PC-3 (cell line): Measurements from ENCODE around the gene SLAMF7. TPM values are rescaled to one million over a fixed set of nuclear protein-coding genes. Genes with fewer than 3 reads are reported as not detected.

Experiments
- ATAC-seq: fragments of 200-7000 bp; cut with Tn5 transposase; 2 replicates; pipeline ENCODE4 v1.9.1; 2020; ENCODE audit warnings: mild to moderate bottlenecking, moderate library complexity
- BruUV-seq: library from RNA; stranded (reverse); fragments of 400-500 nt; replicated peaks from 2 replicates; lab custom pipeline; 2021; lab: Mats Ljungman, UMichigan
- CTCF ChIA-PET: fragments of 300-600 bp; sonication (Branson Sonifier 250); formaldehyde crosslinking; loops from one replicate; lab custom pipeline; 2022; ENCODE audit warnings: antibody characterized with exemption; lab: Charles Lee
- POLR2A ChIA-PET: fragments of 300-600 bp; sonication (Branson Sonifier 250); formaldehyde crosslinking; loops from one replicate; lab custom pipeline; 2022; ENCODE audit warnings: antibody characterized with exemption; ENCODE audit not compliant: unreplicated experiment; lab: Charles Lee
- DNase-seq: peaks from one replicate; pipeline ENCODE4 v3.0.0-alpha.2; 2015
- H2AFZ ChIP-seq: fragments of 300-600 bp; sonication (generic); 2 replicates; pipeline ENCODE4 v1.6.0; 2016; ENCODE audit warnings: antibody characterized with exemption, low read length
- H3F3A ChIP-seq: fragments of 300-600 bp; sonication (generic); one replicate; pipeline ENCODE4 v1.6.0; 2017; ENCODE audit warnings: antibody characterized with exemption, low read length, control low read depth, mild to moderate bottlenecking; ENCODE audit not compliant: unreplicated experiment
- H3K27ac ChIP-seq: fragments of 300-600 bp; sonication (generic); 2 replicates; pipeline ENCODE4 v1.5.1; 2016; ENCODE audit warnings: mild to moderate bottlenecking, low read length
- H3K27me3 ChIP-seq: fragments of 300-600 bp; sonication (generic); 2 replicates; pipeline ENCODE4 v1.6.1; 2016; ENCODE audit warnings: low read length, mixed read lengths
- H3K36me3 ChIP-seq: fragments of 300-600 bp; sonication (generic); 2 replicates; pipeline ENCODE4 v1.6.1; 2016; ENCODE audit warnings: low read depth, mixed run types, low read length, mixed read lengths
- H3K4me1 ChIP-seq: fragments of 300-600 bp; sonication (generic); 2 replicates; pipeline ENCODE4 v1.5.1; 2016; ENCODE audit warnings: low read length; ENCODE audit not compliant: insufficient read depth
- H3K4me2 ChIP-seq: fragments of 300-600 bp; sonication (generic); 2 replicates; pipeline ENCODE4 v1.6.0; 2016; ENCODE audit warnings: low read length
- H3K4me3 ChIP-seq: fragments of 300-600 bp; sonication (generic); 2 replicates; pipeline ENCODE4 v1.5.1; 2016; ENCODE audit warnings: mild to moderate bottlenecking, low read length, mixed read lengths
- H3K79me2 ChIP-seq: fragments of 300-600 bp; sonication (generic); 2 replicates; pipeline ENCODE4 v1.6.1; 2017; ENCODE audit warnings: low read length, mixed read lengths
- H3K9ac ChIP-seq: fragments of 300-600 bp; sonication (generic); 2 replicates; pipeline ENCODE4 v1.6.0; 2016; ENCODE audit warnings: mild to moderate bottlenecking, low read length
- H3K9me2 ChIP-seq: fragments of 300-600 bp; sonication (generic); replicated peaks from 2 replicates; pipeline ENCODE4 v1.6.1; 2016; ENCODE audit warnings: mixed run types, low read length, mixed read lengths
- H3K9me3 ChIP-seq: fragments of 300-600 bp; sonication (generic); 2 replicates; pipeline ENCODE4 v1.6.1; 2016; ENCODE audit warnings: low read length, mixed read lengths
- H4K20me1 ChIP-seq: fragments of 300-600 bp; sonication (generic); 2 replicates; pipeline ENCODE4 v1.6.1; 2016; ENCODE audit warnings: low read length, mixed read lengths
- EZH2 ChIP-seq: fragments of 300-600 bp; sonication (generic); IDR thresholded peaks from one replicate; pipeline ENCODE4 v1.6.1; 2017; ENCODE audit warnings: antibody characterized with exemption, mild to moderate bottlenecking, low read length; ENCODE audit not compliant: unreplicated experiment
- EZH2phosphoT487 ChIP-seq: fragments of 300-600 bp; sonication (generic); IDR thresholded peaks from 2 replicates; pipeline ENCODE4 v1.6.1; 2018; ENCODE audit warnings: mild to moderate bottlenecking, antibody characterized with exemption, low read length, borderline replicate concordance
- intact Hi-C: fragments of 100-400 bp; cut with micrococcal nuclease; formaldehyde crosslinking; loops from 2 replicates; pipeline ENCODE4 v1.9.0; 2023
- total RNA-seq: library from RNA; depleted of rRNA; stranded (reverse); fragments of >200 nt; gene quantifications from 2 replicates; pipeline ENCODE4 v1.2.3, GENCODE V29; 2014; rRNA removed
- TF ChIP-seq, protein P1 (sequence below): fragments of 300-600 bp; sonication (generic); conservative IDR thresholded peaks from 2 replicates; pipeline ENCODE4 v1.5.1; 2017; ENCODE audit warnings: antibody characterized with exemption, low read depth, mild to moderate bottlenecking, low read length

SLAMF7 gene
- total RNA-seq, 1 experiment from 2014 or later, result 0.15 TPM

DNA sequence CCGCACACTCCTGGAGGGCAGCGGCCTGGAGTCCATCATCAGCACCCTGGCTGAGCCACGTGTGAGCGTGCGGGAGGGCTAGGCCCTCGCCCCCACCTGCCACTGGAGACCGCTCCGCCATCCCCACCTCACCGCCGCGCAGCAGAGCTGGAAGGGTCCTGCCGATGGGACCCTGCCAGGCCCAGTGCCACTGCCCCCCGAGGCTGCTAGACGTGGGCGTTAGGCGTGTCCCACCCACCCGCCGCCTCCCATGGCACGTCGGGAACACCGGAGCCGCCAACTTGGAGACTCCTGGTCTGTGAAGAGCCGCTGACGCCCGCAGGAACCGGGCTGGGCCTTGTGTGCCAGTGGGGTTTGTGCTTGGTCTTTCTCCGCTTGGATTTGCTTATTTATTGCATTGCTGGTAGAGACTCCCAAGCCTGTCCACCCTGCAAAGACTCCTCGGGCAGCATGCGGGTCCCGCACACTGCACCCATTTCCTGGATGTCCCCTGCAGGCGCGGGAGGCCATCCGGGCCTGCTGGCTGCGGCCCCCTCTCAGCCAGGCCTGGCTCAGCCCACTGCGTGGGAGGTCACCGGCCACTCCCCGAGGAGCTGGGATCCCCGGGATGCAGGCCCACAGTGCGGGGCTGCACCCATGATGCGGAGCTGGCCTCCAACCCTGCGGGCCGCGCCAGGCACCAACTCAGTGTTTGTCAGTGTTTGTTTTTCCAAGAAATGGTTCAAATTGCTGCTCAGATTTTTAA lies 63.0 kb downstream of the SLAMF7 start:
- ChIA-PET POLR2A (no interaction called here), CTCF (no interaction called here)
- H2AFZ ChIP-seq, result no peak overlapping the region
- intact Hi-C loops, result no loop called here
- no peak overlapping the region for H3K4me3 ChIP-seq
- no peak for ATAC-seq
- no peaks in the 10 kb centered on the region for H3K36me3 ChIP-seq
- no peak overlapping the region for H3K9ac ChIP-seq
- peaks cover 7% of the 10 kb centered on the region for H3K4me1 ChIP-seq
- no peaks in the 10 kb centered on the region for H3K79me2 ChIP-seq
- no peak overlapping the region for H3K4me2 ChIP-seq
- TF ChIP-seq, protein P1, sequence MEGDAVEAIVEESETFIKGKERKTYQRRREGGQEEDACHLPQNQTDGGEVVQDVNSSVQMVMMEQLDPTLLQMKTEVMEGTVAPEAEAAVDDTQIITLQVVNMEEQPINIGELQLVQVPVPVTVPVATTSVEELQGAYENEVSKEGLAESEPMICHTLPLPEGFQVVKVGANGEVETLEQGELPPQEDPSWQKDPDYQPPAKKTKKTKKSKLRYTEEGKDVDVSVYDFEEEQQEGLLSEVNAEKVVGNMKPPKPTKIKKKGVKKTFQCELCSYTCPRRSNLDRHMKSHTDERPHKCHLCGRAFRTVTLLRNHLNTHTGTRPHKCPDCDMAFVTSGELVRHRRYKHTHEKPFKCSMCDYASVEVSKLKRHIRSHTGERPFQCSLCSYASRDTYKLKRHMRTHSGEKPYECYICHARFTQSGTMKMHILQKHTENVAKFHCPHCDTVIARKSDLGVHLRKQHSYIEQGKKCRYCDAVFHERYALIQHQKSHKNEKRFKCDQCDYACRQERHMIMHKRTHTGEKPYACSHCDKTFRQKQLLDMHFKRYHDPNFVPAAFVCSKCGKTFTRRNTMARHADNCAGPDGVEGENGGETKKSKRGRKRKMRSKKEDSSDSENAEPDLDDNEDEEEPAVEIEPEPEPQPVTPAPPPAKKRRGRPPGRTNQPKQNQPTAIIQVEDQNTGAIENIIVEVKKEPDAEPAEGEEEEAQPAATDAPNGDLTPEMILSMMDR, result no peak
- TF ChIP-seq EZH2 (no peak), EZH2phosphoT487 (no peak)
- BruUV-seq, result no TSS peak
- no peak for DNase-seq
- no peak overlapping the region for H3K27ac ChIP-seq
- no peaks in the 10 kb centered on the region for H3K27me3 ChIP-seq
- no peaks in the 10 kb centered on the region for H3K9me2 ChIP-seq
- H3K9me3 ChIP-seq, result peaks cover 11% of the 10 kb centered on the region
- no peaks in the 10 kb centered on the region for H3F3A ChIP-seq
- no peaks in the 10 kb centered on the region for H4K20me1 ChIP-seq

Other genes with a start within 250 kb of the SLAMF7 start
- gene SLAMF6, start 216.0 kb upstream of the SLAMF7 start, total RNA-seq, result not detected in 2 replicates
- gene CD84, start 159.8 kb upstream of the SLAMF7 start, total RNA-seq, result not detected in 2 replicates
- gene SLAMF1, start 92.2 kb upstream of the SLAMF7 start, total RNA-seq, result not detected in 2 replicates
- gene CD48, start 27.4 kb upstream of the SLAMF7 start, total RNA-seq, result not detected in 2 replicates
- gene LY9, start 56.9 kb downstream of the SLAMF7 start, total RNA-seq, result not detected in 2 replicates
- gene CD244, start 123.6 kb downstream of the SLAMF7 start, total RNA-seq, result not detected in 2 replicates
- not detected in 2 replicates for gene ITLN1, start 145.9 kb downstream of the SLAMF7 start, total RNA-seq
- not detected in 2 replicates for gene ITLN2, start 215.6 kb downstream of the SLAMF7 start, total RNA-seq